HFFc6 (cell line): ENCODE data around the gene ACTN3. TPM values are rescaled to one million over a fixed set of nuclear protein-coding genes. Genes with fewer than 3 reads are reported as not detected.

Experiments
- DNase-seq: peaks from one replicate; pipeline ENCODE4 v3.0.0-alpha.2; 2018
- H3K27ac Mint-ChIP-seq: 2 replicates; pipeline ENCODE4 v1.8.0; 2020; ENCODE audit warnings: mild to moderate bottlenecking, mixed read lengths
- H3K27me3 Mint-ChIP-seq: 2 replicates; pipeline ENCODE4 v1.8.0; 2021; ENCODE audit warnings: mild to moderate bottlenecking, moderate library complexity, mixed read lengths; ENCODE audit not compliant: insufficient read depth
- H3K36me3 Mint-ChIP-seq: 2 replicates; pipeline ENCODE4 v1.8.0; 2021; ENCODE audit warnings: low read depth, mixed read lengths
- H3K4me1 Mint-ChIP-seq: 2 replicates; pipeline ENCODE4 v1.8.0; 2020; ENCODE audit warnings: low read depth, mixed read lengths
- H3K4me3 Mint-ChIP-seq: 2 replicates; pipeline ENCODE4 v1.8.0; 2020; ENCODE audit warnings: mild to moderate bottlenecking, moderate library complexity, mixed read lengths
- H3K9me3 Mint-ChIP-seq: 2 replicates; pipeline ENCODE4 v1.8.0; 2020; ENCODE audit warnings: mild to moderate bottlenecking, mixed read lengths
- CTCF ChIP-seq: fragments of 200-600 bp; sonication (generic); IDR thresholded peaks from 2 replicates; pipeline ENCODE4 v1.5.0; 2021; ENCODE audit warnings: antibody characterized with exemption, mild to moderate bottlenecking
- total RNA-seq, 6 experiments: library from RNA; stranded (reverse); fragmentation: NEBNext Ultra II Directional; extraction: Animal tissue kit (Norgen Biotek cat#: 25700); gene quantifications; 2 replicates in 1 of 6; 3 replicates in 5 of 6; pipeline ENCODE4 v1.2.3, GENCODE V29; 2021

Gene ACTN3
- total RNA-seq, 6 experiments from 2014 or later = 0.07 to 0.24 (median 0.10) TPM; not detected in 2

- Mint-ChIP-seq H3K36me3 (no peaks in the 10 kb centered on the region), H3K27me3 (peaks cover 24% of the 10 kb centered on the region), H3K4me3 (no peak overlapping the region), H3K9me3 (no peaks in the 10 kb centered on the region), H3K4me1 (no peaks in the 10 kb centered on the region), H3K27ac (no peak overlapping the region)
- DNase-seq = no peak
- TF ChIP-seq CTCF = no peak
Measured at GRCh38 chr11:66559142-66559865, 12.6 kb downstream of the ACTN3 start.

- no peak for TF ChIP-seq CTCF
- Mint-ChIP-seq H3K4me1 (no peaks in the 10 kb centered on the region), H3K4me3 (no peak overlapping the region), H3K27ac (no peak overlapping the region), H3K9me3 (no peaks in the 10 kb centered on the region), H3K36me3 (no peaks in the 10 kb centered on the region), H3K27me3 (peaks cover 21% of the 10 kb centered on the region)
- DNase-seq = no peak
Measured at GRCh38 chr11:66559866-66560676, 13.4 kb downstream of the ACTN3 start.

- H3K27me3 Mint-ChIP-seq = peaks cover 16% of the 10 kb centered on the region
- H3K27ac Mint-ChIP-seq = no peak overlapping the region
- H3K4me1 Mint-ChIP-seq = no peaks in the 10 kb centered on the region
- no peak for DNase-seq
- no peaks in the 10 kb centered on the region for H3K36me3 Mint-ChIP-seq
- H3K4me3 Mint-ChIP-seq = no peak overlapping the region
- TF ChIP-seq CTCF = no peak
- H3K9me3 Mint-ChIP-seq = no peaks in the 10 kb centered on the region
Measured at GRCh38 chr11:66561178-66561974, 14.7 kb downstream of the ACTN3 start.

- DNase-seq = no peak
- H3K4me1 Mint-ChIP-seq = no peaks in the 10 kb centered on the region
- TF ChIP-seq CTCF = no peak
- no peaks in the 10 kb centered on the region for H3K9me3 Mint-ChIP-seq
- H3K36me3 Mint-ChIP-seq = no peaks in the 10 kb centered on the region
- no peak overlapping the region for H3K4me3 Mint-ChIP-seq
- peaks cover 16% of the 10 kb centered on the region for H3K27me3 Mint-ChIP-seq
- H3K27ac Mint-ChIP-seq = no peak overlapping the region
Measured at GRCh38 chr11:66561975-66562248, 15.2 kb downstream of the ACTN3 start.

- Mint-ChIP-seq H3K36me3 (no peaks in the 10 kb centered on the region), H3K27ac (no peak overlapping the region), H3K27me3 (peaks cover 15% of the 10 kb centered on the region), H3K9me3 (no peaks in the 10 kb centered on the region), H3K4me3 (no peak overlapping the region), H3K4me1 (no peaks in the 10 kb centered on the region)
- DNase-seq = no peak
- TF ChIP-seq CTCF = no peak
Measured at GRCh38 chr11:66562275-66562674, 15.6 kb downstream of the ACTN3 start.
